Gastrocnemius medialis (tissue), 4 donors: ENCODE measurements around the gene EIF4E3. TPM values are rescaled to one million over a fixed set of nuclear protein-coding genes. Genes with fewer than 3 reads are reported as not detected.

Experiments used
- ATAC-seq, 2 donors: fragments of 150-250 bp; one replicate each; pipeline ENCODE4 v1.9.1; 2016
- DNase-seq, 2 donors: peaks; one replicate each; pipeline ENCODE4 v3.0.0-alpha.2; 2019
- H3K27ac ChIP-seq, 4 donors: fragments of 200-600 bp; sonication (generic); 1 replicate in 1 of 4; 2 replicates in 3 of 4; pipeline ENCODE4 v1.5.1; 2016 to 2018; ENCODE audit warnings: mild to moderate bottlenecking in 2 of 4, moderate library complexity in 1 of 4
- H3K27me3 ChIP-seq, 3 donors: fragments of 200-600 bp; sonication (generic) in 2 of 3; 1 replicate in 1 of 3; 2 replicates in 2 of 3; pipeline versions ENCODE4 v1.5.1 to v1.6.0; 2016 to 2019; ENCODE audit warnings: mild to moderate bottlenecking in 1 of 3, moderate library complexity in 1 of 3
- H3K36me3 ChIP-seq, 2 donors: fragments of 200-600 bp; sonication (generic) in 1 of 2; one replicate each; pipeline ENCODE4 v1.5.1; 2017 to 2018
- H3K4me1 ChIP-seq, 2 donors: fragments of 200-600 bp; sonication (generic) in 1 of 2; one replicate each; pipeline ENCODE4 v1.5.1; 2016 to 2017; ENCODE audit warnings: mild to moderate bottlenecking in 2 of 2
- H3K4me3 ChIP-seq, 4 donors: fragments of 200-600 bp; sonication (generic) in 3 of 4; 1 replicate in 1 of 4; 2 replicates in 3 of 4; pipeline ENCODE4 v1.5.1; 2016 to 2019; ENCODE audit warnings: mild to moderate bottlenecking in 2 of 4
- H3K9me3 ChIP-seq, 3 donors: fragments of 200-600 bp; sonication (generic) in 2 of 3; 1 replicate in 1 of 3; 2 replicates in 2 of 3; pipeline ENCODE4 v1.5.1; 2016 to 2019
- CTCF ChIP-seq, 5 experiments: fragments of 450-650 bp in 3 of 5; fragments of 200-600 bp in 2 of 5; sonication (generic) in 2 of 5; IDR thresholded peaks in 4 of 5; conservative IDR thresholded peaks in 1 of 5; 1 replicate in 4 of 5; 2 replicates in 1 of 5; pipeline ENCODE4 v1.5.1; 2016 to 2019; ENCODE audit warnings: antibody characterized with exemption in 5 of 5, mild to moderate bottlenecking in 3 of 5, moderate library complexity in 3 of 5
- POLR2A ChIP-seq, 2 donors: fragments of 450-650 bp; IDR thresholded peaks; one replicate each; pipeline ENCODE4 v1.6.1; 2017; ENCODE audit warnings: antibody characterized with exemption in 2 of 2, mild to moderate bottlenecking in 2 of 2, moderate library complexity in 2 of 2
- in situ Hi-C, 4 donors: fragments of 200-750 bp; cut with MboI; loops; one replicate each; pipeline versions ENCODE4 v1.15.0 to v1.8.0; 2017; ENCODE audit warnings: low sequenced_read_pairs in 4 of 4
- intact Hi-C: fragments of 100-400 bp; cut with DNase I; formaldehyde crosslinking; loops from one replicate; pipeline ENCODE4 v1.15.1; 2023; ENCODE audit warnings: low total_unique reads
- total RNA-seq, 4 donors: library from RNA; depleted of rRNA; stranded (reverse); fragments of >200 nt; gene quantifications; one replicate each; pipeline versions ENCODE4 v1.1.0 to v1.2.3, GENCODE V29; 2016

Gene EIF4E3
- total RNA-seq, 4 donors from 2014 or later, result 25.0 to 51.0 (median 42.8) TPM

GRCh38 chr3:71723452-71724170 is 1.6 kb downstream of the EIF4E3 start:
- Histone ChIP-seq H3K27ac (peak overlapping the region in 2 of 4 donors; percentile 74 to 84), H3K9me3 (no peaks in the 10 kb centered on the region), H3K36me3 (no peaks in the 10 kb centered on the region), H3K27me3 (no peaks in the 10 kb centered on the region), H3K4me1 (peaks cover 21 to 26% of the 10 kb centered on the region in 2 donors), H3K4me3 (peak overlapping the region; percentile 67 to 82 (median 78))
- intact Hi-C loops, result loop anchor here (10.0 kb wide), 1 partner anchor 1781 kb away; no protein-coding TSS in a partner anchor
- TF ChIP-seq CTCF (IDR thresholded peaks at IDR 0.05 in 4 of 5, conservative IDR thresholded peaks at IDR 0.05 in 1 of 5), result no peak
- TF ChIP-seq POLR2A (IDR thresholded peaks at IDR 0.05), result no peak
- no peak for DNase-seq
- ATAC-seq, result no peak
- in situ Hi-C loops, result loop anchor here in 3 of 4 donors (10.0 to 25.0 kb wide), 3 partner anchors 1089 to 1364 kb away; no protein-coding TSS in a partner anchor

- intact Hi-C loops, result loop anchor here (10.0 kb wide), 1 partner anchor 1782 kb away; no protein-coding TSS in a partner anchor
Measured at GRCh38 chr3:71722693-71723092, 2.5 kb downstream of the EIF4E3 start.

GRCh38 chr3:71721651-71722157 is 3.5 kb downstream of the EIF4E3 start:
- H3K27me3 ChIP-seq, result no peaks in the 10 kb centered on the region
- H3K27ac ChIP-seq, result no peak overlapping the region
- intact Hi-C loops (loop anchor here (10.0 kb wide), 1 partner anchor 1783 kb away; no protein-coding TSS in a partner anchor), in situ Hi-C loops (loop anchor here in 3 of 4 donors (10.0 to 25.0 kb wide), 3 partner anchors 1091 to 1366 kb away; no protein-coding TSS in a partner anchor)
- H3K4me3 ChIP-seq, result no peak overlapping the region
- H3K4me1 ChIP-seq, result peaks cover 21 to 26% of the 10 kb centered on the region in 2 donors
- DNase-seq (no peak), ATAC-seq (no peak)
- no peaks in the 10 kb centered on the region for H3K36me3 ChIP-seq
- H3K9me3 ChIP-seq, result no peaks in the 10 kb centered on the region
- no peak for TF ChIP-seq CTCF (IDR thresholded peaks at IDR 0.05 in 4 of 5, conservative IDR thresholded peaks at IDR 0.05 in 1 of 5)
- no peak for TF ChIP-seq POLR2A (IDR thresholded peaks at IDR 0.05)

More at GRCh38 chr3:71722693-71723092, 2.5 kb downstream of the EIF4E3 start:
- H3K4me3 ChIP-seq, result no peak overlapping the region
- H3K27me3 ChIP-seq, result no peaks in the 10 kb centered on the region
- in situ Hi-C loops, result loop anchor here in 3 of 4 donors (10.0 to 25.0 kb wide), 3 partner anchors 1090 to 1365 kb away; no protein-coding TSS in a partner anchor
- no peak for TF ChIP-seq POLR2A (IDR thresholded peaks at IDR 0.05)
- no peak for TF ChIP-seq CTCF (IDR thresholded peaks at IDR 0.05 in 4 of 5, conservative IDR thresholded peaks at IDR 0.05 in 1 of 5)
- H3K4me1 ChIP-seq, result peaks cover 21 to 26% of the 10 kb centered on the region in 2 donors
- no peak for DNase-seq
- peak in 1 of 2 donors; percentile 45 for ATAC-seq
- H3K36me3 ChIP-seq, result no peaks in the 10 kb centered on the region
- H3K9me3 ChIP-seq, result no peaks in the 10 kb centered on the region
- H3K27ac ChIP-seq, result peak overlapping the region in 1 of 4 donors; percentile 58

- TF ChIP-seq POLR2A (IDR thresholded peaks at IDR 0.05) (no peak), CTCF (IDR thresholded peaks at IDR 0.05 in 4 of 5, conservative IDR thresholded peaks at IDR 0.05 in 1 of 5) (no peak)
- H3K27me3 ChIP-seq, result no peaks in the 10 kb centered on the region
- H3K4me1 ChIP-seq, result peaks cover 21 to 25% of the 10 kb centered on the region in 2 donors
- no peaks in the 10 kb centered on the region for H3K9me3 ChIP-seq
- in situ Hi-C loops (loop anchor here in 3 of 4 donors (10.0 to 25.0 kb wide), 3 partner anchors 1091 to 1366 kb away; no protein-coding TSS in a partner anchor), intact Hi-C loops (loop anchor here (10.0 kb wide), 1 partner anchor 1784 kb away; no protein-coding TSS in a partner anchor)
- no peaks in the 10 kb centered on the region for H3K36me3 ChIP-seq
- no peak overlapping the region for H3K4me3 ChIP-seq
- H3K27ac ChIP-seq, result no peak overlapping the region
- no peak for DNase-seq
- ATAC-seq, result no peak
Measured at GRCh38 chr3:71721002-71721401, 4.2 kb downstream of the EIF4E3 start.
